Measurements from ENCODE around the gene WWP2.
"Not testable (repeated sequence)": the region's sequence is repeated elsewhere in the genome, so short reads cannot be mapped to it uniquely, and the experiment has no call there.

WWP2 gene

GRCh38 chr16:69745959-69746358 is 16.2 kb upstream of the WWP2 start:
- no peak for DNase-seq (ENCODE audit: low read depth in 2 of 2)

GRCh38 chr16:69747115-69747514 is 15.0 kb upstream of the WWP2 start:
- DNase-seq (ENCODE audit: low read depth in 2 of 2), result no peak

GRCh38 chr16:69748694-69749345 is 13.3 kb upstream of the WWP2 start:
- DNase-seq (ENCODE audit: low read depth in 2 of 2), result no peak

- no peak for DNase-seq (ENCODE audit: low read depth in 2 of 2)
Observed at GRCh38 chr16:69754143-69754468, 8.0 kb upstream of the WWP2 start.

GRCh38 chr16:69754469-69755310 is 7.4 kb upstream of the WWP2 start, which contains the start of gene NOB1:
Gene NOB1 (minus strand): TSS chr16:69754926. CDS start chr16:69754910, 16 bp downstream.
- peak; percentile 93 to 95 for DNase-seq (ENCODE audit: low read depth in 2 of 2)

- no peak for DNase-seq (ENCODE audit: low read depth in 2 of 2)
Observed at GRCh38 chr16:69756705-69757104, 5.4 kb upstream of the WWP2 start.

- not testable (repeated sequence) for DNase-seq (ENCODE audit: low read depth in 2 of 2)
Observed at GRCh38 chr16:69757375-69757774, 4.8 kb upstream of the WWP2 start.

GRCh38 chr16:69762814-69763598 is 874 bp downstream of the WWP2 start:
- no peak for DNase-seq (ENCODE audit: low read depth in 2 of 2)

- DNase-seq (ENCODE audit: low read depth in 2 of 2), result no peak
Observed at GRCh38 chr16:69763599-69763942, 1.4 kb downstream of the WWP2 start.

- no peak for DNase-seq (ENCODE audit: low read depth in 2 of 2)
Observed at GRCh38 chr16:69767459-69768229, 5.5 kb downstream of the WWP2 start.

- no peak for DNase-seq (ENCODE audit: low read depth in 2 of 2)
Observed at GRCh38 chr16:69768666-69769065, 6.5 kb downstream of the WWP2 start.

GRCh38 chr16:69769404-69769803 is 7.3 kb downstream of the WWP2 start:
- no peak for DNase-seq (ENCODE audit: low read depth in 2 of 2)

- DNase-seq (ENCODE audit: low read depth in 2 of 2), result no peak
Observed at GRCh38 chr16:69771651-69771967, 9.5 kb downstream of the WWP2 start.

GRCh38 chr16:69773260-69773947 is 11.3 kb downstream of the WWP2 start:
- no peak for DNase-seq (ENCODE audit: low read depth in 2 of 2)

- no peak for DNase-seq (ENCODE audit: low read depth in 2 of 2)
Observed at GRCh38 chr16:69775563-69775962, 13.4 kb downstream of the WWP2 start.

- DNase-seq (ENCODE audit: low read depth in 2 of 2), result no peak
Observed at GRCh38 chr16:69779724-69780123, 17.6 kb downstream of the WWP2 start.

GRCh38 chr16:69781118-69781517 is 19.0 kb downstream of the WWP2 start:
- no peak for DNase-seq (ENCODE audit: low read depth in 2 of 2)

- no peak for DNase-seq (ENCODE audit: low read depth in 2 of 2)
Observed at GRCh38 chr16:69784586-69784985, 22.5 kb downstream of the WWP2 start.

GRCh38 chr16:69787883-69788282 is 25.8 kb downstream of the WWP2 start:
- no peak for DNase-seq (ENCODE audit: low read depth in 2 of 2)

- not testable (repeated sequence) for DNase-seq (ENCODE audit: low read depth in 2 of 2)
Observed at GRCh38 chr16:69791391-69791847, 29.3 kb downstream of the WWP2 start.

- DNase-seq (ENCODE audit: low read depth in 2 of 2), result no peak
Observed at GRCh38 chr16:69793526-69793925, 31.4 kb downstream of the WWP2 start.
